ENCODE data around the gene IRF7.

Gene IRF7

DNA sequence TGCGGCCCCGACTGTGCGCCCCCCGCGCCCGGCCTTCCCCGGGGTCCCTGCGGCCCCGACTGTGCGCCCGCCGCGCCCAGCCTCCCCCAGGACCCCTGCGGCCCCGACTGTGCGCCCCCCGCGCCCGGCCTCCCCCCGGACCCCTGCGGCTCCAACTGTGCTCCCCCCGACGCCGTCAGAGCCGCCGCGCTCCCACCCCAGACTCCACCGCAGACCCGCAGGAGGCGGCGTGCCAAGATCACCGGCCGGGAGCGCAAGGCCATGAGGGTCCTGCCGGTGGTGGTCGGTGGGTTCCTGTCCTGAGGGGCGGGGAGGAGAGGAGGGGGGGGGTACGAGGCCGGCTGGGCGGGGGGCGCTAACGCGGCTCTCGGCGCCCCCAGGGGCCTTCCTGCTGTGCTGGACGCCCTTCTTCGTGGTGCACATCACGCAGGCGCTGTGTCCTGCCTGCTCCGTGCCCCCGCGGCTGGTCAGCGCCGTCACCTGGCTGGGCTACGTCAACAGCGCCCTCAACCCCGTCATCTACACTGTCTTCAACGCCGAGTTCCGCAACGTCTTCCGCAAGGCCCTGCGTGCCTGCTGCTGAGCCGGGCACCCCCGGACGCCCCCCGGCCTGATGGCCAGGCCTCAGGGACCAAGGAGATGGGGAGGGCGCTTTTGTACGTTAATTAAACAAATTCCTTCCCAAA, 24.4 kb upstream of the IRF7 start:
- no peak for DNase-seq

- no peak for DNase-seq
Observed at GRCh38 chr11:639332-639955, 23.7 kb upstream of the IRF7 start.

- DNase-seq = no peak
Observed at GRCh38 chr11:638631-639331, 23.0 kb upstream of the IRF7 start.

GRCh38 chr11:637593-638521, 22.1 kb upstream of the IRF7 start:
- DNase-seq = no peak

DNA sequence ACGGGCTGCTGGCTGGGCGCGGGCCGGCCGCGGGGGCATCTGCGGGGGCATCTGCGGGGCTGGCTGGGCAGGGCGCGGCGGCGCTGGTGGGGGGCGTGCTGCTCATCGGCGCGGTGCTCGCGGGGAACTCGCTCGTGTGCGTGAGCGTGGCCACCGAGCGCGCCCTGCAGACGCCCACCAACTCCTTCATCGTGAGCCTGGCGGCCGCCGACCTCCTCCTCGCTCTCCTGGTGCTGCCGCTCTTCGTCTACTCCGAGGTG, 21.5 kb upstream of the IRF7 start:
- no peak for DNase-seq

DNA sequence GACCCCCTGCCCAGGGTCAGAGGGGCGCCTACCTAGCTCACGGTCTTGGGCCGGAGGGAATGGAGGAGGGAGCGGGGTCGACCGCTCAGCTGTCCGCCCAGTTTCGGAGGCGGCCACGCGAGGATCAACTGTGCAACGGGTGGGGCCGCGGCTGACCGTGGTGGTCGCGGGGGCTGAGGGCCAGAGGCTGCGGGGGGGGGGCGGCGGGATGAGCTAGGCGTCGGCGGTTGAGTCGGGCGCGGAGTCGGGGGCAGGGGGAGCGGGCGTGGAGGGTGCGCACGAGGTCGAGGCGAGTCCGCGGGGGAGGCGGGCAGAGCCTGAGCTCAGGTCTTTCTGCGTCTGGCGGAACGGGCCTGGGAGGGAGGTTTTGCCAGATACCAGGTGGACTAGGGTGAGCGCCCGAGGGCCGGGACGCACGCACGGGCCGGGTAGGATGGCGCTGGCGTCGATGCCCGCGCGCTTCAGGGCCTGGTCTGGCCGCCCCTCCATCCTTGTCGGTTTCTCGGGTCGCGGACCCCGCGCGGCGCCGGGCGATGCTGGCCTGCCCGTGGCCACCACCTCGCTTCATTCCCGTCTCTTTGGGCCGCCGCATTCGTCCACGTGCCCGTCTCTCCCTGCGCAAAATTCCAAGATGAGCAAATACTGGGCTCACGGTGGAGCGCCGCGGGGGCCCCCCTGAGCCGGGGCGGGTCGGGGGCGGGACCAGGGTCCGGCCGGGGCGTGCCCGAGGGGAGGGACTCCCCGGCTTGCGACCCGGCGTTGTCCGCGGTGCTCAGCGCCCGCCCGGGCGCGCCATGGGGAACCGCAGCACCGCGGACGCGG, 21.0 kb upstream of the IRF7 start, which contains the start of gene DRD4:
TSS of gene DRD4 (plus strand) at position 759 of the 822 bp plus-strand sequence. CDS start at position 795, 36 bp downstream.
- no peak for DNase-seq

DNA sequence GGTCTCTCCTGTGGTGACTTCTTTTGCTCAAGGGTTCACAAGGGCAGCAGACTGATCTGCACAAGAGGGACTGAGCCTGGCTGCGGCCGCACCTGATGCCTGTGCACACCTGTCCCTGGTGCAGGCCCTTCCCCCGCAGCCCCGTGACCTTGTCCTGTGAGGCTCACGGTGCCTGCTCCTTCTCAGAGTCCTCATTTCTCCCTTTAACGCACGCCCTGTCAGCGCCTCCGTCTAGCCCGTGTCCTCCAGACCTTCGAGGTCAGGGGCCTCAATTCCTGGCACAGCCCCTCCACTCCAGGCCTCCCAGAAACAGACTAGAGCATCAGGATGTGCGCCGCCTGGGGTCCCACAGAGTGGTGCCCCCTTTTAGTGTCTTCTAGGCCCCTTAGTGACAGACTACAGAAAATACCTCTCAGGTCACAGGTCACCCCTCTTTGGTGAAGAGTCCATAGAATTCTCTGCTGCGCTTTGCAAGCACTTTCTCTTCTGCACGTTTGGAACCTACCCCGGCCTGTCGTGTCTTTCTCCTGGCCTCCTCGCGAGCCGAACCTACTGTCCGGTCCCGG, 20.3 kb upstream of the IRF7 start:
- no peak for DNase-seq

GRCh38 chr11:630871-631270, 15.1 kb upstream of the IRF7 start:
- no peak for DNase-seq

GRCh38 chr11:629237-629583, 13.5 kb upstream of the IRF7 start:
- no peak for DNase-seq

DNA sequence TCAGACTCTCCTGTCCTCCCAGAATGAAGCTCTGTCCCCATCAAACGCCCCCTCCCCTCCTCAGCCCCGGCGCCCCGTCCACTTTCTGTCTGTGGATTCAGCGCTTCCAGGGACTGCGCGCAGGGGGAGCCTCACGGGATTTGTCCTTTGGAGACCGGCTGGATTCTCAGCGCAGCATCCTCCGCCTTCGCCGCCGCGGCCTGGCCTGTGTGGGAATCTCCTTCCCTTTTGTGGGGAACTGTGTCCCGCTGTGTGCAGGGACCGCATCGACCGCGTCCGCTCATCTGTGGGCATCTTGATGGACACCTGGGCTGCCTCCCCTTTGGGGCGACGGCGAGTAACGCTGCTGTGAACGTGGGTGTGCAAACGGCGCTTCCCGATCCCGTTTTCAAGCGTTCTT, 12.3 kb upstream of the IRF7 start:
- no peak for DNase-seq

GRCh38 chr11:627308-627576, 11.5 kb upstream of the IRF7 start:
- no peak for DNase-seq

DNA sequence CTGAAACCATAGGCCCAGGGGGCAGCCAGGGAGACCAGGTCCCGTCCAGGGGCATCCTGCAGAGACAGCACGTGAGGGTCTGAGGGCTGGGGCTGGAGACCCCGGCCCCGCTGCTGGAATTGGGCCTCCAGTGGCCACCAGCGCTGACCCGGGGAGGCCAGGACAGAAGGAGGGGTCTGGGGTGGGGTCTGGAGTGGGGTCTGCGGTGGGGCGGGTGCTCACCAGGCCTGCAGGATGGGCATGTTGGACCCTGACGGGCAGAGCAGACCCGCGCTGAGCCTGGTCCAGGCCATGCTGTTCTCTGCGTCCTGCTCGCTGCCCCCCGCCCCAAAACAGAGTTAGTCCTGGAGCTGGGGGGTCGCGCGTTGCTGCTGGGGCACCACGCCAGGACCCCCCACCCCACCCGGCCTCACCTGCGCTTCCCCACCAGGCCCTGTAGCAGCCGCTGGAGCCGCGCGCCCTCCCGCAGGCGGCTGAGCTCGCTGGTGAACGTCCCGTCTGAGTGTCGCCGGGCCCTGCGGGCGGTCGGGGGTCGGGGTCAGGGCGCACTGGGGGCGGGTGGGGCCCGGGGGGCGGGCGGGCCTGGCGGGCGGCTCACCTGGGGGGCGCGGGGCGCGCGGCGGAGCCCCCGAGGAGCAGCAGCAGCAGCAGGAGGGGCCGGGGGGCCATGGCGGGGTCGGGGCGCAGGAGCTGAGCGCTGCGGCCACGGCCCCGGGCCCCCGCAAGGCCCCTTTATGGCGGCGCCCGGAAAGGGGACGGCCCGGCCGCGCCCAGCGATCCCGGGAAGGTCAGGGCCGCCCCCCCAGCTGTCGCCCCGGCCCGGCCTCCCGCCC, 10.9 kb upstream of the IRF7 start, which contains the start of gene SCT:
TSS of gene SCT (minus strand) at position 707 of the 833 bp plus-strand sequence. CDS start at position 669, 38 bp downstream.
- no peak for DNase-seq

- no peak for DNase-seq
Observed at GRCh38 chr11:625636-626268, 10.0 kb upstream of the IRF7 start.

- DNase-seq = no peak
Observed at GRCh38 chr11:624705-625635, 9.2 kb upstream of the IRF7 start, which contains the start of gene CDHR5. Gene CDHR5 (minus strand): TSS chr11:624955. CDS start chr11:624902, 53 bp downstream.

DNA sequence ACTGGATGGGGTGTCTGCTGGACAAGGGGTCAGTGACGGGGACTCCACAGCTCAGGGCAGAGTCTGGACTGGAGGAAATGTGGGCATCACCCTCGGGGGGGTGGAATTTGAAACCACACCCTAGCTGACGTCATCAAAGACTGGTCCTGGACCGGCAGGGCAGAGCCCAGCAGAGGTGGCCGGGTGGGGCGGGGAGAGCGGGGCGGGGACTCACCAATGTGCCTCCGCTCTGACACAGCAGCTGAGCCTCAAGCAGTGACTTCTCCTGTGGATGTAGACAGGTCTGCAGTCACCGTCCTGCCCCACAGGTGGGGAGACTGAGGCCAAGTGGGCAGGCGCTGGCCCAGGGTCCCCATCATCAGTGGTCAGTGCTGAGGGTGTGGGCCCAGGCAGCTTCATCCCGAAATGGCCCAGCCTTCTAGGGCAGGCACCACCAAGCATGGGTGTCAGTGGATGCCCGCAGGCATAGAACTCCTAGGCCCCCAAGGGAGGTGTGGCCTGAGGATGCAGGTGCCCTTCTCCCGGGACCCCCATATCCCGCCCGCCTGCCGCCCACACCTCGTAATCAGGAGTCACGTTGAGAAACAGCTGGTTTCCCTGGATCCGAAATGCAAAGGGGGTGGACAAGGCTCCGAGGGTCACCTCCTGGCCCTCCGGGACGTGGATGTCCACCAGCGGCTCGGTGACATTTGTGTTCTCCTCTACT, 8.4 kb upstream of the IRF7 start:
- DNase-seq = no peak

GRCh38 chr11:623349-623869, 7.7 kb upstream of the IRF7 start:
- DNase-seq = no peak

DNA sequence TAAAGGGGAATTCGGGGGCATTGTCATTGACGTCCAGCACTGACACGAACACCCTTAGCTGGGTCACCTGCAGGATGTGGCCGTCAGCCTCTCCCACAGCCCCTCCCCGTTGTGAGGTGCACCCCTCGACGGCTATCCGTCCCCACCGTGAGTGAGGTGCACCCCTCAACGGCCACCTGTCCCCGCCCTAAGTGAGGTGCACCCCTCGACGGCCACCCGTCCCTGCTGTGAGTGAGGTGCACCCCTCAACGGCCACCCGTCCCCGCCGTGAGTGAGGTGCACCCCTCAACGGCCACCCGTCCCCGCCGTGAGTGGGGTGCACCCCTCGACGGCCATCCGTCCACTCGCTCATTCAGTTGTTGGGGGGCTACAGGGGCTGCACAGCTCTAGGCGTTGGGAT, 6.1 kb upstream of the IRF7 start:
- DNase-seq = no peak

GRCh38 chr11:620935-621814, 5.4 kb upstream of the IRF7 start:
- no peak for DNase-seq
